ENCODE results near the gene ERMAP.

The ERMAP gene

GRCh38 chr1:42873670-42874069 lies 56.7 kb downstream of the ERMAP start:
- no peak for DNase-seq (ENCODE audit: low spot score)

DNA sequence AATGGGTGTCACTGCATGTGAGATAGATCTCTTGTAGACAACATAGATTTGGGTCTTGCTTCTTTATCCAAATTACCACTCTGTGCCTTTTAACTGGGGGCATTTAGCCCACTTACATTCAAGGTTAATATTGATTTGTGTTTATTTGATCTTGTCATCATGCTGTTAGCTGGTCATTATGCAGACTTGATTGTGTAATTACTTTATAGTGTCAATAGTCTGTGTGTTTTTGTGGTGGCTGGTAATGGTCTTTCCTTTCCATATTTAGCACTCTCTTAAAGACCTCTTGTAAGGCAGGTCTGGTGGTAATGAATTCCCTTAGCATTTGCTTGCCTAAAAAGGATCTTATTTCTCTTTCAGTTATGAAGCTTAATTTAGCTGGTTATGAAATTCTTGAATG lies 59.1 kb downstream of the ERMAP start:
- no peak for DNase-seq (ENCODE audit: low spot score)

DNA sequence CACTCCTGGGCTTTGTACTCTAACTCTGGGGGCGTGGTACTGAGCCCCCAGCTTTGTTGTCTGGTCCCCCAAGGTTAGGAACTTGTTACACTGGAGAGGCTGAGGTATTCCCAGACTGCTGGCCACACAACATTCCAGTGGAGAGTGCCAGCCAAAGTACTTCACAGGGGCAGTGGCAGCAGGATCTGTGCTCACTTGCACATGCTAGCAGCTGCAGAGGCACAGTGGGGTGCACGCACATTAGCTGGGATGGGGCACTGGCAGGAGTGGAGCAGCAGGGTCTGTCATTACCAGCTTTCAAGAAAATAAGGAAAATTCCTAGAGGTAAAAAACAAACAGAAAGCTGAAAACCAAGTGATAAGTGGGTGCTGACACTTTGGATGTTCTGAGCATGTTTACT lies 60.5 kb downstream of the ERMAP start:
- DNase-seq (ENCODE audit: low spot score), result no peak

- DNase-seq (ENCODE audit: low spot score), result no peak
Observed at GRCh38 chr1:42880384-42880783, 63.5 kb downstream of the ERMAP start.

GRCh38 chr1:42886046-42886739 lies 69.3 kb downstream of the ERMAP start:
- DNase-seq (ENCODE audit: low spot score), result no peak

DNA sequence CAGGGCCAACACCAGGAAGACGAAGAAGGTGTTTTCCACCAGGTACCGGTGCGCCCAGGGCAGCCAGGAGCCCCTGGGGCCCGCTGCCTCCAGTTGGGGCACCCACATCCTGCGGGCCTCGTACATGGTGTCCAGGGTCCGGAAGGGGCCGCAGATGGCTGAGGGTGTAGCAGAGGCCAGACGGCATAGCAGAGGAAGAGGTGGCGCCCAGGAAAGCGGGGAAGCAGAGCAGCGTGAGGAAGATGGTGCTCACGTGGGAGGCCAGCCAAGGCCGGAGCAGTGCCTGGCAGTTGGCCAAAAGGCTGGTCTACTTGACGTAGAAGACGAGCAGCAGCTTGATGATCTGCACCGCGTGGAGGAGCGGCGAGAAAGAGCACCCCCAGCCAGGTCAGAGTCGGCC lies 69.9 kb downstream of the ERMAP start:
- no peak for DNase-seq (ENCODE audit: low spot score)

- DNase-seq (ENCODE audit: low spot score), result no peak
Observed at GRCh38 chr1:42887366-42887765, 70.4 kb downstream of the ERMAP start.

DNA sequence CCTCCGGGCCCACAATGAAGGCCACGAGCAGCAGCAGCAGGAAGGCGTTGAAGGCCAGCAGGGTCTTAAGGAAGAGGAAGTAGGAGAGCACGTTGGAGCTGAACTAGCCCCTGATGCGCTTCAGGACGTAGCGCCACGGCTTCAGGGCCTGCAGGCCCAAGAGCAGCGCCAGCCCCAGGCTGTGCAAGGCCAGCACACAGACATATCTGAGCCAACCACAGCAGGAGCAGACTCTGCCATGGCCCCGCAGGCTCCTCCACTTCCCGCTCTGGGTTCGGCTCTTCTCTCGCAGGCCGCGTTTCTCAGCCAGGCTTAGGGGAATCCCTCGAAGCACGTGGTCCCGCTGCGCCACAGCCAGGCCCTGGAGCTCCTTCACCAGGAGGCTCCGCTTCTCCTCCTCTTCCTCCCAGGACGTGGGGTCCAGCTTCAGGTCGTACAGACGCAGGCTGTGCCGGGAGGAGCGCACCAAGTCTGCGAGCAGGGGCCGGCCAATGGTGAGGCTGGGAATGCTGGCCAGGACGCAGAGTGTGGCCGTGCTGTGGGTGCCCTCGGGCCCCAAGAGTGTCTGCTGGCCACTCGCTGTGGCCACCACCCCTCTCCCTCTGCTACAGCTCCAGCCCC lies 71.2 kb downstream of the ERMAP start:
- no peak for DNase-seq (ENCODE audit: low spot score)

DNA sequence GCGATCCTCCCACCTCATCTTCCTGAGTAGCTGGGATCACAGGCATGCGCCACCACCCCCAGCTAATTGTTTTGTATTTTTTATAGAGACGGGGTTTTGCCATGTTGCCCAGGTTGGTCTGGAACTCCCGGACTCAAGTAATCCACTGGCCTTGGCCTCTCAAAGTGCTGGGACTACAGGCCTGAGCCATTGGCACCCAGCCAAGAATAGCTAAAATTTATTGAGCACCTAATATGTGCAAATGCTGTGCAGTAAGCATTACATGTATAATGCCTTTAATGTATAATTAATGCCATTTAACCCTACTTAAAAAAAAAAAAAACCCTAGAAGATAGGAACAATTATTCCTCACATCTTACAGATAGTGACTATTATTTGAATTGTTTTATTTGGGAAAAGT lies 72.3 kb downstream of the ERMAP start:
- no peak for DNase-seq (ENCODE audit: low spot score)

DNA sequence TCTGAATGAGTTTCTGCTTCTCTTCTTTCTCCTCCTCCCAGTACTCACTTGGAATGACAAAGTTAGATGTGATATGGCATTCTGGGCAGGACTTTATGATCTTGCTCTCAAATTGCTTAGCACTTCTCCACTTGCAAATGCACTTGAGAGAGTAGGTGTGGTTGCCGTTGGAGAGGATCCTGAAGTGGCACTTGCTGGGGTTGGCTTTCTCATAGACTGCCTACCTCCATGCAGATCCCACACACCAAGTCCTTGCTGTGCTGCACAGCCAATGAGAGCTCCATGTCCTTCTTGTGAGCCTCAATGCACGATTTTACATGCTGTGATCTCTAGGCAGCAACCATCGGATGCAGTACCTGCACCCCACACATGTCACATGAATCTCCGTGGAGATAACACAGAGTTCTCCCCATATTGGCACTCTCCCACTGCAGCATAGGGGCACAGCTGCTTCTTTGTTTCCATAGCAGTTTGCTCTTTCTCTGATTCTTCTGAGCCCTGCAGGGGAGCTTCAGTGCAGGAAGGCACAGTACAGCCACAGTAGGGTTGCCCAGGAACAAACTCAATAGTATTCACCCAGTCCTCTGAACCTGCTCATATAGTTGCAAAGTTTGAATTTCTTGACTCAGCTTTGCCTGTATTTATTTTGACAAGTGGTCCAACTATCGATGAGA lies 74.7 kb downstream of the ERMAP start:
- peak; percentile 2 for DNase-seq (ENCODE audit: low spot score)
